Measurements from ENCODE around the gene VAMP2.

The VAMP2 gene, protein sequence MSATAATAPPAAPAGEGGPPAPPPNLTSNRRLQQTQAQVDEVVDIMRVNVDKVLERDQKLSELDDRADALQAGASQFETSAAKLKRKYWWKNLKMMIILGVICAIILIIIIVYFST

DNA sequence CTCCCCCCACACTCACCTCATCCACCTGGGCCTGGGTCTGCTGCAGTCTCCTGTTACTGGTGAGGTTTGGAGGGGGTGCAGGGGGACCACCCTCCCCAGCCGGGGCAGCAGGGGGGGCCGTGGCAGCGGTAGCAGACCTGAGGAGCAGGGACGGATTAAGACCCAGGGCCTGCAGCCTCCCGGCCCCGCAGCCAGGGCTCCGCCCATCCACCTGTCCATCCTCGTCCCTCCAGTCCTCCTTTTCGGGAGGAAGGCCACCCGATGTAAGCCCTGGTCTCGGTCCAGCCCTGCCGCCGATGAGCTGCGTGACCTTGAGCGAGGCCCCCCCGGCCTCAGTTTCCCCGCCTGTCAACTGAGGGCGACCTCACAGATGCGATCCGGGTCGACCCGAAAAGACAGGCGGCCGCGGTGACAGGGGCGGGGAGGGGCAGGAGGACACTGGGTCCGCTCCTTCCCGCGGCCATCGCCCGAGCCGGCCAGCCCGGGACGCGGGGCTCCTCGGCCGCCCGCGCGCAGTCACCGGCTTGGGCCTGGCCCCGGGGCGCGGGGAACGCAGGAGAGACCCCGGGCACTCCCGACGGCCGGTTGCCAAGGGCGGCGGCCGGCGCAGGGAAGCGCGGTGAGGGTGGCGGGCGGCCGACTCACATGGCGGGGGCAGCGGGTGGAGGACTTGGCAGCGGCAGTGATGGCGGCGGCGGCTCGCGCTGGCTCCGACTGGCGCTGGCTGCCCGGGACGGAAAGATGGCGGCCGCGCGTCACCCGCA lies at the start of gene VAMP2:
Gene VAMP2, minus strand, starts transcription at position 716 of the 764 bp plus-strand sequence. Its CDS starts 69 bp downstream, at position 647.
- DNase-seq (ENCODE audit: low read depth in 1 of 2, low spot score in 1 of 2) = peak; percentile 63 to 76

DNA sequence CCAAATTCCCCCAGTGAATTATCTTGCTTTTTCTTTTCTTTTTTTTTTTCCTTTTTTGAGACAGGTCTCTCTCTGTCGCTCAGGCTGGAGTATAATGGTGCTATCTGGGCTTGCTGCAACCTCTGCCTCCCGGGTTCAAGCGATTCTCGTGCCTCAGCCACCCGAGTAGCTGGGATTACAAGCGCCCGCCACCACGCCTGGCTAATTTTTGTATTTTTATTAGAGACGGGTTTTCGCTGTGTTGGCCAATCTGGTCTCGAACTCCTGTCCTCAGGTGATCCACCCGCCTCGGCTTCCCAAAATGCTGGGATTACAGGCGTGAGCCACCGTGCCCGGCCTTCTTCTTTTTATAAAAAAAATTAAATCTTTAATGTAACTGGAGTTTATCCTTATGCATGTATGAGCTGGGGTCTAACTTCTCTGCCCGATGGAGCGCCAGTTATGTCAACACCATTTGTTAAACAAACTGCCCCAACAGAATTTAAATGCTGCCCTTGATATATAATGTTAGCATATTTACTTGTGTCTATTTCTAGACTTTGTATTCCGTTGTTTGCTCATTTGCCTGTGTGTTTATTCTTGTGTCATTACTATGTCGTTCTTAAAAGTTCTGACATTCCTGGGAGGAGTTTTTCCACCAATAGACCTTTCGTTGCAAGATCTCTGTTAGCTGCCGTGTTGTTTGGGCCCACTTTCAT lies 48.2 kb upstream of the VAMP2 start:
- no peak for DNase-seq (ENCODE audit: low read depth in 1 of 2, low spot score in 1 of 2)

DNA sequence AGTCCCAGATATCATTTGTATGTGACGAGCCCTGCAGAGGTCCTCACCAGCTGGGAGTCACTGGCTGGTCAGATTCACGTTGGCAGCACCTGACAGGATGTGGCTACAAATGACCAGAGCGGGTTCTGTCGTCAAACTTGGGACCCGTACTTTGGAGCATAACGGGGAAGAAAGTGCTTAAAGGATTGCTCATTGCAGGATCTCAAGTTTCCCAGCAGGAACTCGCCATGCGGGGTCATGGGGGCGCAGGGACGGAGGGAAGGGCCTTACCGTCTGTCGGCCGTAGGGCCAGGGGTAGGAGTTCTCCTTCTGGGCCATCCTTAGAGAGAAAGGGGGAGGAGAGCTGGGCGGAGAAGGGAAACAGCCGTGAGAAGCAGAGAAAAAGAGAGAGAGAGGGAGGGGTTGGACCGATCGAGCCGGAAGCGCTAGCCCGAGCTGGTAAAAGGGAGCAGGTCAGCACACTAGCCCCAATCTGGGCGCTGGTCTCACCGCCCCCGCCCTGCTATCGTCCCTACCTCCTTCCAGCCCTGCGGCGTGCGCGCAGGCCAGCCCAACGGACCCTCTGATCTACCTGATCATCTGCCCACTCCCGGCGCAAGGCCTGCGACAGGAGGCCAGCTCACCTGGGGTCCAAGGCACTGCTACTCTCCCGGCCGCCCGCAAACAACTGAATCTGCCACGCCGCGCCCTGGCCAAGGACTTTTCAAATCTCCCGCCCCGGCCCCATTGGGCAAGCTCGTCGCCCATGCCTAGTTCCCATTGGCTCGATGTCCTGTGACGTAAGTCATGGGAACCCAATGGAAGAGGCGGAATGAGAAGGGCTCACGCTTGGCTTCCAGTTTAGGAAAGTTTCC lies 47.4 kb upstream of the VAMP2 start, which contains the start of gene AURKB:
Gene AURKB, minus strand, starts transcription at position 669 of the 854 bp plus-strand sequence. Its CDS starts 351 bp downstream, at position 318.
- DNase-seq (ENCODE audit: low read depth in 1 of 2, low spot score in 1 of 2) = peak; percentile 73 to 76

DNA sequence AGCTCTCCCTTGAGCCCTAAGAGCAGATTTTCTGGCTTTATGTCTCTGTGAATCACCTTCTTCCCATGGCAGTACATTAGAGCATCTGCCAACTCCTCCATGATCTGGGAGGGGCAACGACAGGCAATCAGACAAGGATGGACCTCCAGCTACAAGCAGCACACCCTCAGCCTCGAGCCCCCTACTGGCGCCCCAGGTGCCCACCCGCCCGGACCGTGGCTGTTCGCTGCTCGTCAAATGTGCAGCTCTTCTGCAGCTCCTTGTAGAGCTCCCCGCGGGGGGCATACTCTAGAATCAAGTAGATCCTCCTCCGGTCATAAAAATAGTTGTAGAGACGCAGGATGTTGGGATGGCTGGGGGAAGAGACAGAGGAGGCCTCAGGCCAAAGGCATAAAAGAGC lies 43.8 kb upstream of the VAMP2 start:
- no peak for DNase-seq (ENCODE audit: low read depth in 1 of 2, low spot score in 1 of 2)

DNA sequence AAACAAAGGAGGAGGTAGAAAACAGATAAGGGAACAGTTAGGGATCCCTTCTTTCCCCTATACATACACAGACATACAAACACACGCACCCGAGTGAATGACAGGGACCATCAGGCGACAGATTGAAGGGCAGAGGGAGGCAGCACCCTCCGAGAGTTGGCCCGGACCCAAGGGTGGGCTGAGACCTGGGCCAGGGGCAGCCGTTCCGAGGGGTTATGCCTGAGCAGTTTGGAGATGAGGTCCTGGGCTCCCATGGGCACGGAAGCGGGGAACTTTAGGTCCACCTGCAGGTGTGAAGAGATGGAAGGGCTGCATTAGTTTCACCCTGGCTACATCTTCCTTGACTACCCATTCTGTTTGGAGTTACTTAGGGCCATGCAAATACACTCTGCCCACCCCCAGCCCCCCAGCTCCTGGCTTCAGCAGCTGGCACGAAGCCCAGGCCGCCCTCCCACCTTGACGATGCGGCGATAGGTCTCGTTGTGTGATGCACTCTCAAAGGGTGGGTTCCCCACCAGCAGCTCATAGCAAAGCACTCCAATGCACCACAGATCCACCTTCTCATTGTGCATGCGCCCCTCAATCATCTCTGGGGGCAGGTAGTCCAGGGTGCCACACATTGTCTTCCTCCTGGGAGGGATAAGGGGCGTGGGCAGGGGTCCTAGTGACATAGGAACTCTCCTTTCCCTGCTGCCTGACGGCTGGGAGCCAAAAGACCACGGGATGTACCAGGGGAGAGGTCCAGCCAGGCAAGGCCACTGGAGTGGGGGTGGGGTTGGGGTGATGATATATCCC lies 42.2 kb upstream of the VAMP2 start:
- DNase-seq (ENCODE audit: low read depth in 1 of 2, low spot score in 1 of 2) = no peak

DNA sequence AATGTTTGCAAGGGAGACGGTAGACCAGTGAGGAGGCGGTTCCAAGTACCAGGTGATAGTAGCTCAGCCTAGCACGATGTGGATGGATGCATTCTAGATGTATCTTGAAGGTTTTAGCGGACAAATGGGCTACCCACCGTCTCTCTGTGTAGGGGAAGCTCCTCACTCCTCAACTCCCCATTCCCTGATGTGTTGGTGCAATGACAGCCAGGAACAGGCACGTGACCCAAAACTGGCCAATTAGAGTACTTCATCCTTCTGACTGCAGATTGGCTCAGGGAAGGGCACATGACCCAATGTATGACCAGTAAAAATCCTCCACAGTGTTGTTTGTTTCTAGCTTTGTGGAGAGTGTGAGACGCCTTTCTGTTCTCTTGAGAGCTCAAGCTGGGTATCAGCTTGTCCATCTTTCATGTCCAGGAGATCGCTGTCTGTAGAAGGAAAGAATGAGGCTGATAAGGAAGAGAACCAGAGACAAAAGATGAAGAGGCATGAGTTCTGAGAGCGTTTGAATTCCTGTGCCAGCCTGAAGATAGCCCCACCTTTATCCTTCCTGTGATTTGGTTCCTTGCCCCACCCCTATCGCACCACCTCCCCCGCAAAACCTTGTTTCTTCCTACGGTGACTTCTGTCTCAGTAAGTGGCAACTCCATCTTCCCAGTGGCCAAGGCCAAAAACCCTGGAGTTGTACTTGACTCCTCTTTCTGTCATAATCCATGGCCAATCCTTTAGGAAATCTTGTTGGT lies 29.5 kb upstream of the VAMP2 start:
- DNase-seq (ENCODE audit: low read depth in 1 of 2, low spot score in 1 of 2) = no peak

DNA sequence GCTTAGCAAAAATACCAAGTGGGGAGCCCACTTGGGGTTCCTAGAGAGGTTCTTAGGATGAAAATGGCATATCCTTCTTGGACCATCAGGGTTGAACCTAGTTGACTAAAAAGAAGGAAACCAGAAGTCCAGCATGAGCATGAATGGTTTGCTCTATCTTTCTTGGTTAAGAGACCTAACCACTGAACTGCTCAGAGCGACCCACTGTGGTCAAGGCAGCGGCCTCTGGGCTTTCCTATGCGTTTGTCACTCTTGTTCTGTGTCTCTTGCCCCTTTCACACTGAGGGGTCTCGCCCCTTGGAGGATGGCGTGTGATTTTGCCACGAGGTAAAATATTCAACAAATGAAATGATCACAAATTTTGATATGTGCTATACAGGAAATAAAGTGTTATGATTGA lies 27.8 kb upstream of the VAMP2 start:
- no peak for DNase-seq (ENCODE audit: low read depth in 1 of 2, low spot score in 1 of 2)

DNA sequence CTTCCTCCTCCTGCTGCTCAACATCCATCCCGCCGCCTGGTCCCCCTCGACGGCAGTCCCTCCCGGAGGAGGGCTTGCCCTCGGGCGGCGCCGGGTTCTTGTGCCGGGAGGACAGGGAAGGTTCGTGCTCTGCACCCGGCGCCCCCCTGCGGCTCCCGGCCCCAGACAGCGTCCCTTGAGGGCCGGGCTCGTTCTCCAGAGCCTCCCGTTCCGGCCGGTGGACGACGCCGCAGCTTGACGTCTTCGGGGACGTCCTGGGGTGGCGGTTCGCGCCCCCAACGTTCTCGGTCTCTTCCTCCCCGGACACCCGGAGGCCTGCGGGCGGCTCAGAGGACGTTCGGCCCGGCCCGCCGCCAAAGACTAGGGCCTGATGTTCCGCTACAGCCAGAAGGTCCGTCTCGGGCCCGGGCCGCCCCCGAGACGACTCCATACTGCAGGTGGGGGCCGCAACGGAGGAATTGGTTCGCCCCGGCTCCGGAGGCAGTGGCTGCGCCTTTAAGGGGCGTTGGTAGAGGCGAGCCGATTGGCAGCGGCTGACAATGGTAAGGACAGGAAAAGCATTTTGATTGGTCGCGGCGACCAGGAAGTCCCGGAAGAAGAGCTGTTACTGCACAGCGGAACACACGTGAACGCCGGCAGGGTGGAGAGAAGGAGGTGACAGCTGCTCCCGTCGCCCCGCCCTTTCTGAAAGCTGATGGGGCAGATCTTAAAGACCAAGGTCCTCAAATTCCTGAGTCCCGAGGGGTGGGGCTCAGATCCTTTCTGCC lies 27.1 kb upstream of the VAMP2 start, which contains the start of gene BORCS6:
Gene BORCS6, minus strand, starts transcription at position 470 of the 767 bp plus-strand sequence. Its CDS starts 40 bp downstream, at position 430.
- DNase-seq (ENCODE audit: low read depth in 1 of 2, low spot score in 1 of 2) = peak; percentile 79 to 87

DNA sequence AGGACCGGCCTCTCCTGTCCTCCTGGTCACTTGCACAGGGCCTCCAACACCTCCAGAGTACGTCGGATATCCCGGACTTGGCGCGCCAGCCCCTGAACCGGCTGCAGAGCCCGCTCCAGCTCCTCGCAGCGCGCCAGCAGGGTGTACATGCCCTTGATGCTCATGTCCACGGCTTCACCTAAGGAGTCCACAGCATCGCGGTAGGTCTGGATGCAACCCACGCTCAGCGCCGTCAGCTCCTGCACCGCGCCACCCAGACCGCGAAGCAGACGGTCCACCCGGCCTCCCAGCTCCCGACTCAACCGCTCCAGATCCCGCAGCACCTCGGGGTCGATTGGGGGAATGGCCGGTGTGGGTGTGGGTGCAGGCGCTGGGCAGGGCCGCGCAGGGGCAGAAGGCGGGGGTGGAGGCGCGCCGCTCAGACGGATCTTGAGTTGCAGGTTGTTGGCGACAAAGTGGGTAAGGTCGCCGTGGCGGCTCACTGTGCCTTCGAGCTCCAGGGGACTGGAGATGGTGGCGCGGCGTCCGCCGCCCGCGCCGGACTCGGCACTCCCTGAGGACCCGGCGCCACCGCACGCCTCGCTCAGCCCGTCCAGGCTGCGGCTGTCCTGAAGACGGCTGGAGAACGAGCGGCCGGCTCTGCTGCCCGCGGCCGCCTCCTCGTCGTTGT lies 26.4 kb upstream of the VAMP2 start:
- no peak for DNase-seq (ENCODE audit: low read depth in 1 of 2, low spot score in 1 of 2)

DNA sequence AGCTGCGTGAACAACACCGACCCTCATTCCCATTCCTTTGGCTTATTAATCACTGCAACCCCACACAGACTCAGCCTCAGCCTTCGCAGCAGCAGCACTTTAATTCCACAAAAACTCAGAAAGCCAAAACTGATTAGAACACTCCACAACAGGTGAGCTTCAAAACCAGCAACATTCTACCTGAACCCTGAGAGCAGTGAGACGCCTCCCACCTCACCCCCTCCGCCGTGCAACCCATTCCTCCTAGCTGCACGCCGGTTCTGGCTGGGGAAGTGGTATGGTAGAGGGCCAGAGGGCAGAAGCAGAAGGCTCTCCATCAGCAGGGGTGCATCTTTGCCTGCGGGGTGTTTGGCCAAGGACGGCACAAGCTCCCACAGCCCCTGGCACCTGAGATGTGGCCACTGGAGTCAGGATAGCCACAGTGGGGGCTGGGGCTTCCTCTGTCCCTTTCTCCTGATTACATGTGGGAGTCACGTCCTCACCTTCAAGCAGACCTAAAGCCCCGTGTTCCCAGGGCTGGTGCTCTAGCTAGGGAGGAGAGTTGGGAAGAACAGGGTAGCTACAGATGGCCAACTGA lies 25.6 kb upstream of the VAMP2 start:
- no peak for DNase-seq (ENCODE audit: low read depth in 1 of 2, low spot score in 1 of 2)

DNA sequence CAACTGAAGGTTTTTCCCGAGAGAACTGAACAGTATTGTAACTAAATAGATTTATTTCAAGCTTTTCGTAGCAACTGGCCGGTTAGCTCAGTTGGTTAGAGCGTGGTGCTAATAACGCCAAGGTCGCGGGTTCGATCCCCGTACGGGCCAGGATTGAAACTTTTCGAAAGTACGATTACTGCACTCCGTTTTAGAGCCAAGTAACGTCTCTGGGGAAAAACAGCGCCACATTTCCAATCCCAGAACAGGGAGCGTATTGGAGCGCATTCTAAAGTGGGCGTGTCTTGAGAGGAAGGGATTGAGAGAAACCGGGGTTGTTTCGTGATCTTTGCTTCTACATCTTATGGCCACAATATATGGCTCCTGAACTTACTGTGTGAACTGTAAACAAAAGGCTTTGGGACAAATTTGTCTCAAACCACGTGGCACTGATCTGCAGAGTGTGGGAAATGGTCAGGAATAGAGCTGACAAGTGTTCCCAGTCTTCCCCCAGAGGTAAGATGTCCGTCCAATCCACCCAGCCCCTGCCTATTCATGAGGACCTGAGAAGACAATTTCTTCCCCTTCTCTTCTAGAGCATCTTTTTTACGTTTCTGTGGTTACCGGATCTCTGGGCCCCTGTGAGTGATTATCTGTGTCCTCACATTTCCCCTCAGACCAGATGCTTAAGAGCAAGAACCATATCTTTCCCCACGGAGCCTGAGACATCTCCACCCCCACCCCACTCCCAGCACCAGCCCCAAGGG lies 24.9 kb upstream of the VAMP2 start:
- peak; percentile 77 to 88 for DNase-seq (ENCODE audit: low read depth in 1 of 2, low spot score in 1 of 2)

DNA sequence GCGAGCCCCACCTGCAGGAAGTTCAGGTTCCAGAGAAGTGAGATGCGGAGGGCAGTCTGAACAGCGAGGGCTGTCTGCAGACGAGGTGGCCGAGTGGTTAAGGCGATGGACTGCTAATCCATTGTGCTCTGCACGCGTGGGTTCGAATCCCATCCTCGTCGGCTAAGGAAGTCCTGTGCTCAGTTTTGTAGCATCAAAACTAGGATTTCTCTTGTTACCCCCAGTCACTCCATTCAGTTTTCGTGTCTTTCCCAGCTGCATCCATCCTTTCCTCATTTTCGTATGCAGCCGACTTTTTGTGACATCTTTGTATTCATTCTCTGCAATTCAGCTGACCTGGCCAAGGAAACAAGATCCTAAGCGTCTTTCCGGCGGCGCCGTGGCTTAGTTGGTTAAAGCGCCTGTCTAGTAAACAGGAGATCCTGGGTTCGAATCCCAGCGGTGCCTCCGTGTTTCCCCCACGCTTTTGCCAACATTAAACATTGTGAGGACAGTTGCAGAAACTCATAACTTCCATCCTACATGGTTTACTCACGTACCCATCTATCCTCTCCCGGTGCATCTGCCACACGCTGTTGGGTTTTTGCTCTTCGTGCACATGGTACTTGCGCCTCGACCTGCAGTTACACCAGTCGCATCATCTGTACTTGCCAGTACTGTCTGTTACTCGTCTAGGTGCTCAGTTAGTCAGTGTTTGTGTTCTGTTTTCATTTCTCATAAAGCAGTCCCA lies 24.2 kb upstream of the VAMP2 start:
- peak; percentile 80 to 92 for DNase-seq (ENCODE audit: low read depth in 1 of 2, low spot score in 1 of 2)

DNA sequence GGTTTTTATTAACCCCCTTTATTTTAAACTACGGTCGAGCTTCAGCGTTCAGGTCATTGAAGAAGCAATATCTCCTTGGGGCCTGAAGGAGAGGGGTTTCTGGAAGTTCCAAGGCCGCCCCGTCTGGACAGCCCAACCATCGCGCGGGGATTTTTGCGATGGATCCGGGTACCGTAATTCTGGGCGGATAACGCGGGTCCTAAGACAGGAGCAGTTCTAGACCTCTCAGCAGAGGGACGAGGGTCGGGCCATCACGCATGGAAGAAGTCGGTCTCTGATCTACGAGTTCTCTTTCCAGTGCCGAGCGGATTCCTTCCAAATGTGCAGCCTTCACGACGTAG lies 23.7 kb upstream of the VAMP2 start:
- DNase-seq (ENCODE audit: low read depth in 1 of 2, low spot score in 1 of 2) = no peak

DNA sequence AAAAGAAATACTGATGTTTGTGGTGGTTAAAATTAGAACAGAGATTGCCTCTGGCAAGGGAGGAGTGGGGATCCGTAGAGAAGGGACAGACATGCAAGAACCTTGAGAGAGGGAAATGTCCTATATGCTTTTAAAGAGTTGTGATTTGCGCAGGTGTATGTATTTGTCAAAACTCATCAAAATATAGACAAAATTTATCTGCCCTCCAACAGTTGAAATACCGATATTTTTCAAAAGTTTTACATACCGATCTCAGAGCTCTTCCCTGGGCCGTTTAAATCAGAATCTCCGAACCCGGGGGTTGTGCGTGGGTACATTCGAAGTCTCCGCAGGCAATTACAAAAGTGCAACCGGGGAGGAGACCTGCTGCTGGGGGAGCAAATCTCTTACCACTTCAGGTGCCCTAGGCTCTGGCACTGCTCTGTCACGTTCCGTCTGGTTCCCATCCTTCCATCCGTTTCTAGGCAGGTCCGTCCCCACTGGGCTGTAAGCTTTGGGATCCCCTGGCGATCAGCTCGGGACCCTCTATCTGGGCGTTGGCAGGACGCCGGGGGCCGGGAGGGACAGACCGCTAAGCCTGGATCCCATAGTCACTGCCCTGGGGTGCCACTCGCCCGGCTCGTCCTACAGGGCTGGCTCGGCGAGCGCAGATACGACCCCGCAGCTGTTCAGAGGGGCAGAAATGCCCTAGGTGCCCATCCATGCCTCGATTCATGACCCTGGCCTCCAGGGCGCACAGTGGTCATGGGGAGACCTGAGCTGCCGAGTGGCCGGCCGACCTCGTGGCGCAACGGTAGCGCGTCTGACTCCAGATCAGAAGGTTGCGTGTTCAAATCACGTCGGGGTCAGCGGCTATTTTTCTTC lies 23.1 kb upstream of the VAMP2 start:
- peak; percentile 90 to 94 for DNase-seq (ENCODE audit: low read depth in 1 of 2, low spot score in 1 of 2)

DNA sequence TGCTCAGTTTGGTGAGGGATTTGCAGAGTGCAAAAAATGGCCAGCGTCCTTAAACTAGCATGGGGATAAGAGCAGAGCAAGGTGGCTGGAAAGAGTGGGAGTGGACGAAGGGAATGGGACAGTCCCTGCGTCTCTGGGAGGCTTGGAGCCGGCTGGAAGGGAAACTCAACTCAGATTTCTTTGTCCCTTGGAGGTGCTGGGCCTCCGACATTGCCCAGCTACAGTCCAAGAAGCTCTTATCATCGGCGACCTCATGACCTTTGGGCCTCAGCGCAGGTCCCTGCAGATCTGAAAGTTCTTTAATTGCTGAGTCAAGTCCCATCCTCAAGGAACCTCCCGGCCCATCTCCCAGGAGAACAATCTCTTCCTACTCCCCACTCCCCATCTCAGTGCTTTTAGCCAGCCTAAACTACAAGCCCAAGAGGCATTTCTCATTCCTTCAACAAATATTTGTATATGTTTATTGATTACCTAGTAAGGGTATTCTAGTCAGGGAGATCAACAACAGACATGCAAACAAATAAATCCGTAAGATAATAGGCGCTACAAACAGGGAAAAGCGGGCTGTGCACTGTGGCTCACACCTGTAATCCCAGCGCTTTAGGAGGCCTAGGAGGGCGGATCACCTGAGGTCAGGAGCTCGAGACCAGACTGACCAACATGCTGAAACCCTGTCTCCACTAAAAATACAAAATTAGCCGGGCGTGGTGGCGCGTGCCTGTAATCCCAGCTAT lies 14.4 kb upstream of the VAMP2 start:
- no peak for DNase-seq (ENCODE audit: low read depth in 1 of 2, low spot score in 1 of 2)
